HG02981 (cell line): ENCODE measurements around the gene BPNT1.
A peak's percentile ranks its signal among the peaks of the same experiment; 100 is the strongest.
"Not testable (repeated sequence)": the region's sequence is repeated elsewhere in the genome, so short reads cannot be mapped to it uniquely, and the experiment has no call there.

Experiments used
- ATAC-seq: cut with Tn5 transposase; IDR thresholded peaks from one replicate; pipeline ENCODE4 v1.9.1; 2021; ENCODE audit warnings: mild to moderate bottlenecking, moderate library complexity; ENCODE audit not compliant: unreplicated experiment

Gene BPNT1

GRCh38 chr1:220084460-220084859 lies 5.1 kb downstream of the BPNT1 start:
- no peak for ATAC-seq

DNA sequence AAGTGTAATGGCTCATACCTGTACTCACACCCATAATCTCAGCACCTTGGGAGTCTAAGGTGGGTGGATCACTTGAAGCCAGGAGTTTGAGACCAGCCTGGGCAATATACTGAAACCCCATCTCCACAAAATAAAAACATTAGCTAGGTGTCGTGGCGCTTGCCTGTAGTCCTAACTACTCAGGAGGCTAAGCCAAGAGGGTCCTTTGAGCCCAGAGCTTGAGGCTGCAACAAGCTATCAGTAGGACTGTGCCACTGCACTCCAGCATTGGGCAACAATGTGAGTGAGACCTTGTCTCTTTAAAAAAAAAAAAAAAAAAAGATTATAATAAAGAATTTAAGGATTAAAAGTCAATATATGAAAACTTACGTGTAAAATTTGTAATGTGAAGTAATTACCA lies 11.7 kb downstream of the BPNT1 start:
- ATAC-seq, result no peak

DNA sequence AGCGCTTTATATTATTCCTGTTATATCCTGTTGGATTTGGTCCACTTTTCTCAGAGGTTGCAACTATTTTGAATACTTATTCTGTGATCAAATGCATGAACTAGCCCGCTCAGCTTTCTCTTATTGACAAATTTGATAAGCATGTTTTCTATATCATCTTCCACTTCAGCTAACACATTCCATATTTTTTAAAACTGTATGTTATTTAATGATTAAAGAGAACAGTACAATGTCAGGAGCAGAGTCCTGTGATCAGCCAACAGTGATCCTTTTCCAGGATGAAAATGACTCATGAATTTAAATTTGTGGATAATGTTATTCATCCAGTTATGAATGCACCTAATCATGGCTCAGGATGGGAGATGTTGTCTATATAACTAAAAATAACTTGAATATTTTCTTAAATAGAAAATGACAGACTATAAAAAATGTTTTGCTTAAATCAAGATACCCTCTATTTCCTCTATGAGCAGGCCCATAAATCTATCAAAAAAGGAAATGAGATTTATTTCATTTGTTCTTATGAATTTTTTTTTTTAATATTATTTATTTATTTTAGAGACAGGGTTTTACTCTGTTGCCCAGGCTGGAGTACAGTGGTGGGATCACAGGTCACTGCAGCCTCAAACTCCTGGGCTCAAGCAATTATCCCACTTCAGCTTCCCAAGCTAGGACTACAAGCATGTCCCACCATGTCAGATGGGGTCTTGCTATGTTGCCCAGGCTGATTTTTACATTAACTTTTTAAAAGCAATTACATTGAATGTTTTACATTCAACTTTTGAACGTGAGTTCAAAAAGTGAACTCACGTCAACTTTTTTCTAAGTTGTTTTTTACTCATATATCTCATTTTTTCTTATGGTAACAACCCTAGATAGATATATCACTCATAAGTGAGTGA lies 12.5 kb downstream of the BPNT1 start:
- ATAC-seq, result no peak

DNA sequence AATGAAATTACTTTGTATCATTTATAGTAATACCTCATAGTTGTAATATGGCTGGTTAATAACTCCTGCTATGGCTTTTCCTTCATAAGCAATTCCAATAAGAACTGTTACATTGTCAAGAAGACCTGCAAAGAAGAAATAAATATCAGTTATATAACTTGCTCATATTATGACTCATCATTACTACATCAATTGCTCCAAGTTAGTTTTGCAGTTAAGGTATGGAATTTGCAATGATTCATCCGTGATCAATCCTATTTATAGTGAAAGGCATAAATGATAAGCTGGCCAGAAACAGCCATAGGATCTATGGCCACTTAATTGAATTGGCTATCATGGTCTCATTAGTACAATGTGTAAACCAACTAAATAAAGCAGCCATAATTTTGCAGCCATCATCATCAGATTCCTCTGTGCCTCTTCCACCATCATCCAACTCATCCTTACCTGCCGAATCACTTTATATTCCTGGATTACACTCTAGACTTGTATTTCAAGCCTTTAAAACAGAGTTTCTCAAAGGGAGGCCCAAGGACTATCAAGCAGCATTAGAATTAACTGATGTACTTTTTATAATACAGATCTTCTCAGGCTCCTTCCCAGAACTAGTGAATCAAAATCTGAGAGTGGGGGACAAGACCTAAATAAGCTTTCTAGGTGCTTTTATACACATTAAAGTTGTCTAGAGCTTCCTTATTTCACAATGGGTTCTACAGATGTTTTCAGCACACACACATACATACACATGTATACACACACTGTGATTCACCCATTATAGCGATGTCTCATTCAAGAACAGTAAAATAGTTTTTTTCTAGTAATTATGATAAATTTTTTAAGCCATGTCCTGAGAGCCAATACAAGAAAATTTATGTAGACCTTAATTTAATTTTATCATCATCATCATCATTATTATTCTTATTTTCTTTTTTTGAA lies 22.1 kb downstream of the BPNT1 start:
- ATAC-seq, result no peak

DNA sequence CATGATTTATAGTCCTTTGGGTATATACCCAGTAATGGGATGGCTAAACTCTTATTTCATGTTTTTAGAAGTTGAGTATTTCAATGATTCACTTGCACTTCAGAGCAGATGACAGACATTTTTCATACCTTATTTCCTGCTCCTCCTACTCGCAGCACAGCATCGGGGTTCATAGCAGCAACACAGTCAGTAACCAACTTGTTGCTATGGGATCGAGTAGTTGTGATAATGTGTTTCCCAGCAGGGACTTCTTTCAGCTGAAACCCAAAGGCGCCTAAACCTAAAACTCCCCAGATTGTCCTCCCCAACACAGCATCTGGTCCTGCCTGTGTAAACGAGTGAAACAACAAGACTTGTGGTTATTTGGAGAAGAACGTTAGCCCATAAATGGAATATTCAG lies 27.0 kb downstream of the BPNT1 start:
- no peak for ATAC-seq

DNA sequence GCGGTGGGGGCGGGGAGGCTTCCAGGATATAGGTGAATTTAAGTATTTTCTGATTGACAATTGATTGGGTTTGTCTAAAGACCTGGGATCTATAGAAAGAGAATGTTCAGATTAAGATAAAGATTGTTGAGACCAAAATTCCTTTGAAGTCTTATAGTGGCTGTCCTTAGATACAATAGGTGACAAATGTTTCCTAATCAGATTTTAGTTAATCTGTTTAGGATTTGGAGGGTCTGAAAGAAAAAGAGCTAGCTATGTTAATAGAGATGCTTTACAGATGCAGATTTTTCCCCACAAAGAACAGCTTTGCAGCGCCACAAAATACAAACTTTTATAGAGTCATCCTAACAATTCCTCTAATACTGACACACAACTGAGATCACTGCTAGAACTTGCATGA lies 28.7 kb downstream of the BPNT1 start:
- ATAC-seq, result no peak

DNA sequence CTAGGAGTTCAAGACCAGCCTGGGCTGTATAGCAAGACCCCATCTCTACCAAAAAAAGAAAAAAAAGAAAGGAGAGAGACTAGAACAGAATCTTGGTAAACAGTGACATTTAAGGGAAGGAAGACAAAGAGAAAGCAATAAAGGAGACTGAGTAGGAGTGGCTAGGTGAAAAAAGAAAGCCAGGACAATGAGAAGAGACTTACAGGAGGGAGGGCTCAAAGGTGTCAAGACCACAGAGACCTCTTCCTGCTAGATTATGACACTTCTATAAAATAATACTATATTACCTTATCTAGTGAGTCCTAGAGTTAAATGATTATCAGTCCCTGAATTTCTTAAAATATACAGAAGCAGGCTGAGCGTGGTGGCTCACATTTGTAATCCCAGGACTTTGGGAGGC lies 33.2 kb downstream of the BPNT1 start:
- ATAC-seq, result no peak

DNA sequence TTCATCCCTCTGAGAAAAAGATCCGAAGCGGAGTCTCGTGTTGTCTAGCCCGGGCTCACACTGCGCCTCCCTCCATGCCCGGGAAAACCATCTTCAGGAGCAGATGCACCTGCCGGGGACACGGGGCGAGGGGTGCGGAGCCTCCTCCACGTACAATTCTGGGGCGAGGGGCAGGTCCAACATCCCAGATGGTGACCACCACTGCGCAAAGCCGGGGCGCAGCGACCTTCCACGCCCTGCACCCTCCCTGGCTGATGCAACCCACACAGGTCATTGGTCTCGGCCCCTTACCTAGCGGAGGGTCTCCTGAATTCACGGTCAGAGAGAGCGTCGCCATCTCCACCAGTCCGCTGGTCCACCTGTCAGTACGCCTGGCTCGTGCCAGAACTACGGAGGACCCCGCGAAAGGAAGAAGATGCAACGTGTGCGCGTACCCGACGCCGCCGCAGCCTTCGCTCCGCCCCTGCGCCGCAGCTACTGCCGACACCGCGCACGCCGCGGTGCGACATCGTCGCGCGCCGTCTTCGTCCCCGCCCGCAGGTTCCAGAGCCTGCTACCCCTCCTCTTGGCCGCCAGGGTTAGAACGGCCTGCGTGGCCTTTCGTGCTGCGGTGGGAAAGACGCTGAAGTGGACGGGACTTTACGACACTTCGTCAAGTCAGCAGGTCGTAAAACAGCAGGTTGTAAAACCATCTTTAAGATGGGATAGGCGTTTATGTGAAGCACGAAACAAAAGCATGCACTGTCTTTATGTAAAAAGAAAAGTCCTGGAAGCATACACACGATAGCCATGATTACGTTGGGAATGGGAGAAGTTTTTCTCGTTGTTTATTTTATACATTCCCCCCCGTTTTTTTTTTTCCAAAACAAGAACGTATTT lies 43.3 kb downstream of the BPNT1 start, which contains the start of gene EPRS1:
Gene EPRS1, minus strand, starts transcription at position 454 of the 879 bp plus-strand sequence. Its CDS starts 117 bp downstream, at position 337.
- peak; percentile 98 for ATAC-seq

DNA sequence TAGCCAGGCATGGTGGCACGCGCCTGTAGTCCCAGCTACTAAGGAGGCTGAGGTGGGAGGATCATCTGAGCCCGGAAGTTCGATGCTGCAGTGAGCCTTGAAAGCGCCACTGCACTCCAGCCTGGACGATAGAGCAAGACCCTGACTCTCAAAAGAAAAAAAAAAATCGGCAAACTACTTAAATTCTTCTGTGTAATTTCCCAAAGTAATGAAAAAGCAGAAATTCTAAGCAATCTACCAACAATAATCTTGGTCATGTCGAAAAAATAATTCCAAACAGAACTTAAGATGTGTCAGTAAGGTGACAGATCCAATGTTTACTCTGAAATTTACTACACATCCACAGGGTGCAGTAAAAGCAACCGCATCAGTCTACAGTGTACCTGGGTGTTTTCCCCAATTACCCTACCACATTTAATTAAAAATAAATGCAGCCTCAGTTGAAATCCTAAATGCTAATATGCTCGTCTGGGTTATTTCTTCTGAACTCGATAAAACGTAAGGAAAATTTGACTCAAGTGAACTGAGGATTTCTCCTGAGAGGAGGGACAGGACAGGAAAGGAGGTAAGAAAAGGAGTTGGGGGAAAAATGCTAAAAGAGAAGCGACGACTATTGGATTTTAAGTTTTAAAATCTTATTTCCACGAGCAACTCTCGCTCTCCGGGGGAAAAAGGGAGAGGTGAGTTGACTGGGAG lies 44.1 kb downstream of the BPNT1 start:
- no peak for ATAC-seq

DNA sequence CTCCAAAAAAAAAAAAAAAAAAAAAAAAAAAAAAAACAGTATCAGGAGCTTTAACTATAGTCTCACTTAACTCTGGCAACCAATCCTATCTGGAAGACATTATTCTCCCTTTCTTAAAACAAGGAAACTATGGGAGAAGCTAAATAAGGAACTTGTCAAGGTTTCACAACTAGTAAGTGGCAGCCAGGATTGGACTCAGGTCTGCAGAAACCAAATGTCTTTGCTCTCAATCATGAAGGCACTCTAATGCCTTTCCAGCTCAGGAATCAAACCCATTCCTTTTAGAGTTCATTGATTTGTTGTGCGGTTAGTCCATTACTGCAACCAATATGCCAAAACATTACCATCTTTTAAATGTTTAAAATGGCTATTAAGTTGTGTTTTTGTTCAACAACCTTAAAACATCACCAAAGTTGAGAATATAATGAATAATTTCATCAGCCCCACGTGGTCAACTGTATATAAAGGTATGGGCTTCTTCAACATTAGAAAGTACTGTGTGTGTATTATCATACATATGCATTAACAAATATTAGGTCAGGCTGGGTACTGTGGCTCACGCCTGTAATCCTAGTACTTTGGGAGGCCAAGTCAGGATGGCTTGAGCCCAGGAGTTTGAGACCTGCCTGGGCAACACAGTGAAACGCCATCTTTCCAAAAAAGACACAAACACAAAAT lies 44.8 kb downstream of the BPNT1 start:
- ATAC-seq, result no peak

- no peak for ATAC-seq
Observed at GRCh38 chr1:220043646-220044045, 45.9 kb downstream of the BPNT1 start.

- ATAC-seq, result no peak
Observed at GRCh38 chr1:220040028-220040596, 49.5 kb downstream of the BPNT1 start.

GRCh38 chr1:220038640-220039039 lies 50.9 kb downstream of the BPNT1 start:
- no peak for ATAC-seq

DNA sequence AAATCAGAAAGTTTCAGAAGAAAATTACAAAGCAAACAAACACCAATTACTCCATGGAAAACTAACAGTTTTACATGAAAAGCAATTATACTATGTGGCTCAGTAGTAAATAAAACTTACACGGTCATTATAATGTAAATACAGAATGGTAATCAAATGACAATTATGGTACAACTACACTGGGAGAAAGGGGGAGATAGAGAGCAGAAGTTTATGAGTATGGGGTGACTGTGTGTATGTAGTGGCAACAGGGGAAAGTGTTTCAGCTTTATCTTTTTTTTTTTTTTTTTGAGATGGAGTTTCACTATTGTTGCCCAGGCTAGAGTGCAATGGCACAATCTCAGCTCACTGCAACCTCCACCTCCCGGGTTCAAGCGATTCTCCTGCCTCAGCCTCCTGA lies 51.8 kb downstream of the BPNT1 start:
- not testable (repeated sequence) for ATAC-seq

DNA sequence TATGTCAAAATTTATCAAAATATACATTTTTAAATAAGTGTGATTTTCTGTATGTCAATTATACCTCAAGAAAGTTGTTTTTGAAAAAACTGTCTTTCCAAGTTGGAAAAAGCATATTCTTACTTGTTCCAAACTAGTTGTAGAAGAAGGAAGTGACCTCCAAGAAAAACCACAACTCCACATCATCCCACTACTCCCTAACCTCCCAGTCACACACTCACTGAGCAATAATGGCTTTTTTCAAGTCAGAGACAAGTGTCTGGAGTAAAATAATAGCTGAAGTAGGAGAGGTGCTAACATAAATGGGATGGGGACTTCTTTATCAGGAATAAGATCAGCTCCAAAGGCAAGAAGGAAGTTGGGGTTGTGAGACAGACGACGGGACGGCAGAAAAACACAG lies 56.7 kb downstream of the BPNT1 start:
- ATAC-seq, result no peak

DNA sequence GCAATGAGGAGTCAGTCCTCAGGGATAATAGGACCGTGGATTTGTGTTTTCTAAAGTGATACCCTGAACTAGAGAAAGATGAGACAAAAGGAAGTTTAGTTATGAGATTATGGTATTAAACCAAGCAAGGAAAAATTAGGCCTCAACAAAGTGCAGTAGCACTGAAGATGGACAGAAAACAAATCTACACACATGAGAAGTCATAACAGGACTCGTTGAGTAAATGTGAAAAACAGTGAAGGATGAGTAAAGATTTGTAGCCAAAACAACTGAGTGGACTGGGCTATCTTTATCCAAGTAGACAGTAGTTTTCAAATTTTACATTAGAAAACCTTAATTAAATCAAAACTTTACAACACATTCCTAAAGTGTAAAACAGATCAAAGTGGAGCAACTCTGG lies 58.3 kb downstream of the BPNT1 start:
- no peak for ATAC-seq

DNA sequence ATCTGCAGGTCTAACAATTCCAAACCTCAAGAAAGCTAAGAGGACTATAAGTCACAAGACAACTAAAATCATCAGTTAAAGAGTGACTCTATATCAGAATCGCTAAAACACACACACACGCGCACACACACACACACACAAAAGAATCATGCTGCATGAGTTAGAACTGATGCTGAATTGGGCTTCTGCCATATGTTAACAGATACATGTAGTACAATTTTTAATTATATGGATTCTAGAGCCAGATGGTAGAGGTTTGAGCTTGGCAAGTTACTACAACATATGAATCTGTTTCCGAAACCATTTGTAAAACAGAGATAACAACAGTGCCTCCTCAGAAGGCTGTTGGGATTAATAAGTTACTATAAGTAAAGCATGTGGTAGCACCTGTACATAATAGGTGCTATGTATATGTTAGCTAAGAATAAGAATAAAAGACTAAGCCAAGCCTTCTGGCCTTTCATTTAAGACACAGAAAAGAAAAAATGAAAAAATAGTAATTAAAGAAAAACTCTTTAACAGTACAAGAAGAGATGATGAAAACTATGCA lies 61.2 kb downstream of the BPNT1 start:
- peak; percentile 69 for ATAC-seq

GRCh38 chr1:220019071-220019470 lies 70.5 kb downstream of the BPNT1 start:
- no peak for ATAC-seq

GRCh38 chr1:220013497-220013896 lies 76.1 kb downstream of the BPNT1 start:
- peak; percentile 62 for ATAC-seq
